ENCODE measurements around the gene AFG1L.
"Not testable (repeated sequence)": the region's sequence is repeated elsewhere in the genome, so short reads cannot be mapped to it uniquely, and the experiment has no call there.

AFG1L gene

GRCh38 chr6:108355120-108355519, 60.3 kb downstream of the AFG1L start:
- no peak for DNase-seq

- DNase-seq = no peak
Measured at GRCh38 chr6:108355890-108356289, 61.0 kb downstream of the AFG1L start.

- no peak for DNase-seq
Measured at GRCh38 chr6:108359901-108360882, 65.3 kb downstream of the AFG1L start.

GRCh38 chr6:108360919-108361311, 66.1 kb downstream of the AFG1L start:
- DNase-seq = no peak

- DNase-seq = no peak
Measured at GRCh38 chr6:108361312-108361932, 66.6 kb downstream of the AFG1L start.

GRCh38 chr6:108362455-108362854, 67.6 kb downstream of the AFG1L start:
- no peak for DNase-seq

- DNase-seq = no peak
Measured at GRCh38 chr6:108363113-108363512, 68.3 kb downstream of the AFG1L start.

- no peak for DNase-seq
Measured at GRCh38 chr6:108363889-108364313, 69.0 kb downstream of the AFG1L start.

- DNase-seq = no peak
Measured at GRCh38 chr6:108364470-108364869, 69.6 kb downstream of the AFG1L start.

GRCh38 chr6:108365478-108365877, 70.6 kb downstream of the AFG1L start:
- no peak for DNase-seq

- DNase-seq = no peak
Measured at GRCh38 chr6:108366236-108366635, 71.4 kb downstream of the AFG1L start.

GRCh38 chr6:108368431-108369030, 73.7 kb downstream of the AFG1L start:
- no peak for DNase-seq

GRCh38 chr6:108380876-108381275, 86.0 kb downstream of the AFG1L start:
- DNase-seq = no peak

GRCh38 chr6:108383981-108384380, 89.1 kb downstream of the AFG1L start:
- no peak for DNase-seq

GRCh38 chr6:108389190-108389589, 94.3 kb downstream of the AFG1L start:
- not testable (repeated sequence) for DNase-seq

GRCh38 chr6:108395297-108395696, 100.4 kb downstream of the AFG1L start:
- DNase-seq = no peak

GRCh38 chr6:108403236-108403635, 108.4 kb downstream of the AFG1L start:
- DNase-seq = no peak

- no peak for DNase-seq
Measured at GRCh38 chr6:108406943-108407342, 112.1 kb downstream of the AFG1L start.

- no peak for DNase-seq
Measured at GRCh38 chr6:108407904-108408827, 113.3 kb downstream of the AFG1L start.

- no peak for DNase-seq
Measured at GRCh38 chr6:108408861-108409260, 114.0 kb downstream of the AFG1L start.

- not testable (repeated sequence) for DNase-seq
Measured at GRCh38 chr6:108416047-108416833, 121.4 kb downstream of the AFG1L start.

- no peak for DNase-seq
Measured at GRCh38 chr6:108417027-108417426, 122.2 kb downstream of the AFG1L start.

Measured in NCI-H1694 treated with DMSO at 0.1 percent for 48 hours (cell line).